ENCODE measurements around the gene NABP2.

NABP2 gene

GRCh38 chr12:56216461-56216860, 7.7 kb upstream of the NABP2 start:
- no peak for DNase-seq

- DNase-seq, result no peak
These were observed 4.3 kb upstream of the NABP2 start for GRCh38 chr12:56219840-56220239.

DNA sequence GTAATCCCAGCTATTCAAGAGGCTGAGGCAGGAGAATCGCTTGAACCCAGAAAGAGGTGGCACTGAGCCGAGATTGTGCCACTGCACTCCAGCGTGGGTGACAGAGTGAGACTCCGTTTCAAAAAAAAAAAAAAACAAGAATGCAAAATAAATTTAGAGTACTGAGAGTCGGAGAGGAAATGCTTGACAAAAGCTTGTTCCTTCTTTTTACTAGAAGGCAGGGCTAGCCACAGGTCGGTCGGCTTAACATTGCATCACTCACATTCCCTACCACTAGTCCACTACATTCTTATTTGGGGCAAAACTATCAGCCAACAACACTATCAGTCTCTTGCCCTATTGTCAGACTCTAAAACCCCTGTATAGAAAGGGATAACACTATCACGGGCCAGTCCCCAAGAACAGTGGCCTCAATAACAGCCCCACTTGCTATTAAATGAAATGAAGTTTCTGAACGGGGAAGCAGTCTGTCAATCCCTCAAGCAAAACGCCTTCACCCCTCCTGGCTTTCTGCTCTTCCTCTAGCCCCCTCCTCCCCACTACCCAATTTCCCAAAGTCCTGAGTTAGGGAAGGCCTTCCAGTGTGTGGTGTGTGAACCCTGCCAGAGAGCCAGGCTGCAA, 3.4 kb upstream of the NABP2 start:
- peak; percentile 86 for DNase-seq

DNA sequence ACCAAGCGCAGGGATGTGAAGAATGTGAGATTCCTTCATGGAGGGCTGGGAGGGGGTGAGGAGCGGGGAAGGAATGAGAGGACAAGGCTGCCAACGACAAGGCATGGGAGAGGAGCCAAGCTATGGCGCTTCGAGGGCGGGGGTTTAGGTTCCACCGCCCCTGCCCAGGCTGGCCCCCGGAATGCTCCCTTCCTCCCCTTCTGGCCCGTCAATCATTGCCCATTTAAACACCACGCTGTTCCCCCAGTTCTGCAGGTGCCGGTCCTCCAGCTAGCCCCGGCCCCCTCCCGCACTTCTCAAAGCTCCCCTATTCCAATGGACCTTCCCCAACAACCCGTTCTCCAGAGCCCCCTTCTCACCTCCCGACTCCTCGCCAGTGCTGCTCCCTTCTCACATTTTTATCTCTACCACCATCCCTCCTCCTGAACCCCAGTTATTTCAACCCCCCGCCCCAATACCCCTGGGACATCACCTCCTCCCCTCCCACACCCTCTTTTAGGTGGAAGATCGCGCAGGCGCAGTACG, 2.8 kb upstream of the NABP2 start:
- DNase-seq, result peak; percentile 48

- DNase-seq, result peak; percentile 98
These were observed 2.2 kb upstream of the NABP2 start, which contains the start of gene RNF41 for GRCh38 chr12:56221757-56222530. RNF41 (minus strand) TSS chr12:56221922; CDS start chr12:56214047, 7,875 bp downstream.

- no peak for DNase-seq
These were observed 1.6 kb upstream of the NABP2 start for GRCh38 chr12:56222531-56222895.

- peak; percentile 24 for DNase-seq
These were observed 506 bp upstream of the NABP2 start for GRCh38 chr12:56223571-56224101.

- DNase-seq, result peak; percentile 39
These were observed 812 bp downstream of the NABP2 start for GRCh38 chr12:56224954-56225353.

GRCh38 chr12:56229082-56229481, 4.9 kb downstream of the NABP2 start:
- no peak for DNase-seq

DNA sequence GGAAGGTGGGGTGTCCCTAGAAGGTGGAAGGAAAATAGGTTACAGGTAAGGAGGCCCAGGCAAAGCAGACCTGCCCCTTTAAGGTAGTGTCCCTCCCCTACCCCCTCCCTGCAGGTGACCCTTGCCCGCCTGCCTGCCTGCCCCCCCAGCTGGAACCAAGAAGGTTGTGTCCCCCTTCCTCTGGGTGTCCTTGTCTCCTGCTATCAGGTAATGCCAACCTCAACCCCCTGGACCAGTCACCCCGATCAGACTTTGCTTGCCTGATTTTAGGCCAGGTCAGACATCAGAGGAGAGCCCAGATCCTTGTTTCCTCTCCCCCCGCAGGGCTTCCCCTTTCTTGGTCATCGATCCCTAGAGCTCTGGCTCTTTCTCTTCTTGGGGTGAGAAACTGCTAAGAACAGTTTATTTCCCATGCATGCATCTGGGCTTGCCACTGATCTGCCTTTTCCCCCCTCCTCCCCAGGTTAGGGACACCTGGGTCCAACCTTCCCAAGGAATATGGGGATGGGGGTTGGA, 5.8 kb downstream of the NABP2 start, which contains the start of gene SLC39A5:
SLC39A5 (plus strand) TSS at position 136 of the 516 bp plus-strand sequence. CDS start 1,224 bp downstream, outside the sequence.
- no peak for DNase-seq

DNA sequence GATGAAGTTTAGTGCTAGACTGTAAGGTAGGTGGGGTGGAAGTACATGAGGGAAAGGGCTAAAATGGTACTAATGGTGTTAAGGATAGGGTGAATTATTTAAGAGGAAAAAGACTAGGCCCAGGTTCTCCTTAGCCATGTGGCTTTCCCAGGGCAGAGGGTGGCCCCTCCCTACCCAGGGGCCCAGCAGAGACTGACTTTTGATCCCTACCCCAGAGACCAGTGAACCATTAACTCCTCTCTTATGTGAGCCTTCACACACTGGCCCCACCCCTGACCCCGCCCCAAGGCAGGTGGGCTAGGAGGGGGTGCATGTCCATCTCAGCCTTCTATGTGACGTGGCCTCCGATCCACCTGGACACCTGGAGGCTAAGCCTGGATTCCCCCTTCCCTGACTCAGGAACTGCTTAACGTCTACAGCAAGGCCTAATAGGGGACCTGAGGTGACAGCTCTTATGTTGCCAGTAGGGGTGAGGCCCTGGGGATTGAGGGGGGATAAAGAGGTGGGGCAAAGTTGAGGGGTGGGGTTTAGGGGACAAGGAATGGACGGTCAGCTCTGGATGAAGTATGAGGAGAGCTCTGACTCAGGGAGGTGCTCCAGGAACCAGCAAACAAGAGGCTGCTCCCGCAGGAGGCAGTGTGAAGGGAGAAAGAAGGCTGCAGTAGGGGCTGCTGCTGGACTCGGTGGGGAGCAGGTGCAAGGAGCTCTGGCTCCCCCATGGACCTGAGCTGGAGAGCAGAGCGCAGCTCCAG, 6.5 kb downstream of the NABP2 start:
- DNase-seq, result no peak

DNA sequence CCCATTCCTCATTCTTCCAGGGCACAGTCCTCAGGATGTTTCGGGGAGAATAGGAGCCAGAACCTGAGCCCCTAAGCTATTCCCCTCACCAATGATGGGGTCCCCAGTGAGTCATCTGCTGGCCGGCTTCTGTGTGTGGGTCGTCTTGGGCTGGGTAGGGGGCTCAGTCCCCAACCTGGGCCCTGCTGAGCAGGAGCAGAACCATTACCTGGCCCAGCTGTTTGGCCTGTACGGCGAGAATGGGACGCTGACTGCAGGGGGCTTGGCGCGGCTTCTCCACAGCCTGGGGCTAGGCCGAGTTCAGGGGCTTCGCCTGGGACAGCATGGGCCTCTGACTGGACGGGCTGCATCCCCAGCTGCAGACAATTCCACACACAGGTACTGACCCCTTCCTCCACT, 7.0 kb downstream of the NABP2 start:
- DNase-seq, result no peak

GRCh38 chr12:56234746-56235436, 10.7 kb downstream of the NABP2 start:
- no peak for DNase-seq

GRCh38 chr12:56236091-56236490, 11.9 kb downstream of the NABP2 start:
- DNase-seq, result no peak

DNA sequence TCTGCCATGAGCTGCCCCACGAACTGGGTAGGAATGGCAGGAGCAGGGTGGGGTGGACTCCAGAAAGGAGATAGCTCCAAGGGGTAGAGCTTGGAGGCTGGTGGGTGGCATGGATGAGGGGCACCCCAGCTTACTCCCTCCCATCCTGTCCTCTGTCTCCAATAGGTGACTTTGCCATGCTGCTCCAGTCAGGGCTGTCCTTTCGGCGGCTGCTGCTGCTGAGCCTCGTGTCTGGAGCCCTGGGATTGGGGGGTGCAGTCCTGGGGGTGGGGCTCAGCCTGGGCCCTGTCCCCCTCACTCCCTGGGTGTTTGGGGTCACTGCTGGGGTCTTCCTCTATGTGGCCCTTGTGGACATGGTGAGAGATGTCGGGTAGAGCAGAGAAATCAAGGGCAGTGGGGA, 12.8 kb downstream of the NABP2 start:
- no peak for DNase-seq

- DNase-seq, result no peak
These were observed 13.4 kb downstream of the NABP2 start for GRCh38 chr12:56237552-56237951.

DNA sequence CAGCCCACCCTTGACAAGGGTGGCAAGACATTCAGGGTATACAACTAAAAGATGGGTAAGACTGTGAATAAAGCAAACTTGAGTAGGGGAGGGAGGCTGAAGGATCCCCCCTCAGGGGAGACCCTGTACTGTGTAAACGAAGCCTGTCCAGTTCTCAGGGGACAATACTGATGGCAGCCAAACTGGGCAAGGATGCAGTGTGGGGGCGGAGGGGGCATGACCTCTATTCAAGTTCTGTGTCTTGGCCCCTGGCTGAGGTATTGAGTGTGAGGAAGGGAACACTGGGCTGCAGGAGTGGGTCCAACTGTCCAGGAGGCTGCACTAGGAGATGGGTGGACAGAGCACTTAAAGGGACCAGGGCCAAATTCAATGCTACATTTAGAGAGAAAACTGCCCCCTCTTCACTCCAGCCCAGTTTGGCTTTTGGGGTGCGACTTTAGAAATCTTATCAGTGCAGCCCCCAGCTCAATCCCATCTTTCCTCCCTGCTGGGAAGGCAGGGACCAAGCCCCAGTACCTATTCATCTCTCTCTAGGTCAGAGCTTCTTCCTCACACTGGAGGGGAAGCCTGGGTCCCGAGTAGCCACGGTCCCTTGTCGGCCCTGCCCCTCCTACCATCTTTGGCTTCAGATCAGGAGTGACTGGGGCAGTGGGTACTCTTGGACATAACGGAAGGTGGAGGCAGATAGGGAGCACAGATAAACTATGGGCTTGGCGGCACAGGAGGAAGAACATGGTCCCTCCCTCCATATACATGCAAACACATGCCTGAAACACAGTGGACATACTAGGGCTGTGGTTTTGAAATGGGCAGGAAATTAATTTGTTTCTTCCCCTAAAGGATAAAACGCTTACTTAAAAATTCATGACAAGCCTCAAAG, 17.5 kb downstream of the NABP2 start:
- peak; percentile 61 for DNase-seq

GRCh38 chr12:56242986-56243385, 18.8 kb downstream of the NABP2 start:
- DNase-seq, result no peak

DNA sequence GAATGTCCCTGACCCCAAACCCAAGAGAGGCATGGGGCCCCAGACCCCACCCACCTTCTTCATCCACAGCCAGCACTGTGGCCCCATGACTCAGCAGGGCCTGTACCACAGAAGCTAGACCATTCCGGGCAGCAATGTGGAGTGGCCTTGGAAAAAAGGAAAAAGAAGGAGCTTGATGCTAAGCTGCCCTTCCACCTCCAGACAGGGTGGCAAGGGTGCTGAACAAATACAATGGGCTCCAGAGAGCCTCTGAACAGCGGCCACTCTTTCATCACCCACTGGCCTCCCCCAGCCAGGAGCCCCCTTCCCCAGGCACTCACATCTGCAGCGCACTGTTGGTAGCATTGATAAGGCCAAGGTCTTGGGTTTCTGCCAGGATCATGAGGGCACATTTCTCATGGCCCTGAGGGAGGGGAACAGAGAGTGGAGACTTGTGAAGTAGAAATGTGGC, 19.6 kb downstream of the NABP2 start:
- peak; percentile 94 for DNase-seq

- no peak for DNase-seq
These were observed 20.4 kb downstream of the NABP2 start for GRCh38 chr12:56244494-56244893.

GRCh38 chr12:56247923-56248322, 23.8 kb downstream of the NABP2 start:
- no peak for DNase-seq

Measured in hematopoietic multipotent progenitor cell treated with erythropoietin and hydrocortisone succinate and interleukin-3 and kit ligand, for 4 days (in vitro differentiated cells).